Right lobe of liver (tissue), 6 donors: ENCODE results near the gene RIOK3. TPM values are rescaled to one million over a fixed set of nuclear protein-coding genes. Genes with fewer than 3 reads are reported as not detected.

Source experiments
- ATAC-seq, 4 donors: fragments of 200-7000 bp; cut with Tn5 transposase; one replicate each; pipeline ENCODE4 v1.9.1; 2020; ENCODE audit warnings: mild to moderate bottlenecking in 4 of 4, moderate library complexity in 4 of 4
- DNase-seq, 3 donors: peaks; one replicate each; pipeline ENCODE4 v3.0.0-alpha.2; 2020
- H3K27ac ChIP-seq, 3 donors: fragments of 200-600 bp; one replicate each; pipeline ENCODE4 v1.8.0; 2022
- H3K27me3 ChIP-seq, 2 donors: fragments of 200-600 bp; one replicate each; pipeline ENCODE4 v1.8.0; 2022
- H3K36me3 ChIP-seq, 4 donors: fragments of 200-600 bp; sonication (generic) in 1 of 4; one replicate each; pipeline versions ENCODE4 v1.5.1 to v1.8.0; 2017 to 2022; ENCODE audit warnings: control low read depth in 1 of 4
- H3K4me1 ChIP-seq, 4 donors: fragments of 200-600 bp; sonication (generic) in 1 of 4; one replicate each; pipeline versions ENCODE4 v1.5.1 to v1.8.0; 2017 to 2022; ENCODE audit warnings: control low read depth in 1 of 4
- H3K4me3 ChIP-seq, 3 donors: fragments of 200-600 bp; one replicate each; pipeline ENCODE4 v1.8.0; 2022
- H3K9me3 ChIP-seq, 4 donors: fragments of 200-600 bp; sonication (generic) in 1 of 4; one replicate each; pipeline versions ENCODE4 v1.5.1 to v1.8.0; 2017 to 2022; ENCODE audit warnings: control low read depth in 1 of 4
- CTCF ChIP-seq, 4 donors: fragments of 200-600 bp in 3 of 4; fragments of 450-650 bp in 1 of 4; IDR thresholded peaks; one replicate each; pipeline versions ENCODE4 v1.5.1 to v1.8.0; 2016 to 2022; ENCODE audit warnings: antibody characterized with exemption in 4 of 4, mild to moderate bottlenecking in 2 of 4
- POLR2A ChIP-seq: fragments of 450-650 bp; IDR thresholded peaks from one replicate; pipeline ENCODE4 v1.6.1; 2017; ENCODE audit warnings: antibody characterized with exemption, mild to moderate bottlenecking
- whole genome bisulfite sequencing: methylation state at CpG from one replicate; pipeline ENCODE4 v1.1.6; 2018; ENCODE audit warnings: low coverage, low lambda C conversion rate; ENCODE audit not compliant: insufficient coverage; ENCODE audit errors: missing lambda C conversion rate; 5-methylcytosine and 5-hydroxymethylcytosine counted together
- intact Hi-C, 2 donors: fragments of 100-400 bp; cut with DNase I; formaldehyde crosslinking; loops; one replicate each; pipeline versions ENCODE4 v1.11.2 to v1.14.1; 2022
- total RNA-seq, 6 experiments: library from RNA; depleted of rRNA in 2 of 6; stranded (reverse); fragments of >200 nt in 2 of 6; fragmentation: NEBNext Ultra II Directional in 3 of 6; extraction: Animal tissue kit (Norgen Biotek cat#: 25700) in 3 of 6; gene quantifications; one replicate each; pipeline versions ENCODE4 v1.1.0 to v1.2.4, GENCODE V29; 2016 to 2023
- donor health status: DM: no; HTN: yes; CAD: no.
- donor health status: DM: no; HTN: no; CAD: no.
- donor health status: DM: no; HTN: no; CAD: no.
- donor health status: DM: no; HTN: yes; CAD: no.
- donor health status: DM: no; HTN: yes; CAD: no.

Gene RIOK3
- total RNA-seq, 6 experiments from 2014 or later = 41.3 to 59.5 (median 50.4) TPM

DNA sequence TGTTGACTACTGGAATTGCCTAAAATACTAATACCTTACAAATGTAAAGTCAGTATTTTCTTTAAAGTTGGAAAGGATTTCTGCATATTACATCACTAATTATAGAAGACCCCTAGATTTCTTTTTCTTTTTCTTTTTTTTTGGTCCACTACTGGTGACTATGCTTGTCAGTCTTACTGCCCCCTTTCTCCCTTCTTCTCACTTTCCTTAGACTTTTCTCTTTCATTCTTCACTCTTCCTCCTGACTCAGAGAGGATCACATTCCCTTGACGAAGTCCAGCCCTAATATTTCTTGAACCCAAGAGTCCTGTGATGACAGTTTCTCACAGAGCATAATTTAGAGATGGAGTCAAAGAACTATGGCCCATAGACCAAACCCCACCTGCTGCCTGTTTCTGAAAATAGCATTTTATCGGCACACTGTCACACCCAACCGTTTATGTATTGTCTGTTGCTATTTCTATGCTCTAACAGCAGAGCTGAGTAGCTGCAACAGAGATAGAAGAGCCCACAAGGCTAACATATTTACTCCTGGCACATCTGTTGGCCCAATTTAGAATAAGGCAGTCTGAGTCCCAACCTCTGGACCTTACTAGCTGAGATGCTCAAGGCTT is 40.6 kb upstream of the RIOK3 start:
- no peak for DNase-seq
- no peaks in the 10 kb centered on the region for H3K9me3 ChIP-seq
- H3K4me1 ChIP-seq = no peaks in the 10 kb centered on the region
- no peaks in the 10 kb centered on the region for H3K27me3 ChIP-seq
- no peak overlapping the region for H3K27ac ChIP-seq
- no peak for TF ChIP-seq POLR2A
- no peak for TF ChIP-seq CTCF (IDR thresholded peaks at IDR 0.05)
- ATAC-seq = no peak
- intact Hi-C loops = no loop called here
- no peak overlapping the region for H3K4me3 ChIP-seq
- 56% methylated on average over 3 of the region's 3 CpGs for WGBS
- H3K36me3 ChIP-seq = no peaks in the 10 kb centered on the region

DNA sequence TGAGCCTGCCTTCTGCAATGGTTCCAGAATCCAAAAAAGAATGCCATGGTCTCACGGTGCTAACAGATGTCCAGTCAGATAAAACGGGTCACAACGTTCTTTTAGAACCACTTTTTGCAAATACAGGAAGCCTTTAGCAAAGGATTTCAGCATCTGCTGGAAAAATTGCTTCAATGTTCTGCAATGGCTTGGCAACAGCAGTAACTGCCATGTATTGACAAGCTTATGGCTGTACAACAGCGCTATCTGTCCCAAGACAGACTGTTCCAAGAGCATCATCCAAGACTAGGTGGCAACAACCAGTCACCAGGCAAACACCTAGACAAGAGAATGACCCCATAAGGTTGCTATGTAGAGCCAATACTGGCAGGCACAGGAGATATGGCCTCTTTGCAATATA is 37.6 kb upstream of the RIOK3 start:
- no peak for TF ChIP-seq POLR2A
- TF ChIP-seq CTCF (IDR thresholded peaks at IDR 0.05) = no peak
- no peak overlapping the region for H3K4me3 ChIP-seq
- 37% methylated on average over 4 of the region's 4 CpGs for WGBS
- DNase-seq (no peak), ATAC-seq (peak in 1 of 4 donors; percentile 23)
- no peaks in the 10 kb centered on the region for H3K27me3 ChIP-seq
- H3K4me1 ChIP-seq = no peaks in the 10 kb centered on the region
- H3K9me3 ChIP-seq = no peaks in the 10 kb centered on the region
- intact Hi-C loops = no loop called here
- H3K27ac ChIP-seq = no peak overlapping the region
- H3K36me3 ChIP-seq = peaks cover 0 to 3% (median 0%) of the 10 kb centered on the region in 4 donors

DNA sequence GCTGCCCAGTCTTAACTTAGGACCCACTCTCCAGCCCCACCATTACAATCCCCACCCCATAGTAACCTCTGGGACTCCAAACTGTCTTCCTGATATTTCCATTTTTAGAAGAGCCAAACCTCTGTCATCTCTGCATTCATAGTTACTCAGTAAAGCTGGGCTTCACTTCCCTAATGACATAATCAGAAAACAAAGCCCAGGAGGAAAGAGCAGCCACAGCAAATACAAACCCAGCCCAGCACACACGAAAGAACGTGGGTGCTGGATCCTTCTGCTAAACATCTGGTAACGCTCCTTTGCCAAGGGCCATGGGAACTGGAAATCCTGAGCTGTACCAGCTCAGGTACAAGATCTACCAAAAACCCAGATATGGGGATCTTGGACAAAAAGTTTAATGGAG is 36.8 kb upstream of the RIOK3 start:
- no peak for DNase-seq
- ATAC-seq = peak in 2 of 4 donors; percentile 41 to 73
- intact Hi-C loops = no loop called here
- H3K36me3 ChIP-seq = peaks cover 0 to 3% (median 0%) of the 10 kb centered on the region in 4 donors
- no peak overlapping the region for H3K27ac ChIP-seq
- H3K9me3 ChIP-seq = no peaks in the 10 kb centered on the region
- no peak overlapping the region for H3K4me3 ChIP-seq
- TF ChIP-seq POLR2A (no peak), CTCF (IDR thresholded peaks at IDR 0.05) (no peak)
- H3K27me3 ChIP-seq = no peaks in the 10 kb centered on the region
- H3K4me1 ChIP-seq = no peaks in the 10 kb centered on the region
- 58% methylated on average over 3 of the region's 3 CpGs for WGBS

GRCh38 chr18:23421277-23421676 is 31.8 kb upstream of the RIOK3 start:
- Histone ChIP-seq H3K27ac (no peak overlapping the region), H3K27me3 (no peaks in the 10 kb centered on the region), H3K9me3 (no peaks in the 10 kb centered on the region), H3K36me3 (peaks cover 0 to 3% (median 0%) of the 10 kb centered on the region in 4 donors), H3K4me1 (no peaks in the 10 kb centered on the region), H3K4me3 (no peak overlapping the region)
- TF ChIP-seq POLR2A (no peak), CTCF (IDR thresholded peaks at IDR 0.05) (no peak)
- DNase-seq = no peak
- intact Hi-C loops = no loop called here
- ATAC-seq = peak in 2 of 4 donors; percentile 47 to 49
- 75% methylated on average over 1 of the region's 1 CpG for WGBS
